Peyer's patch (tissue), 4 donors: ENCODE measurements around the gene CYP19A1. TPM values are rescaled to one million over a fixed set of nuclear protein-coding genes. Genes with fewer than 3 reads are reported as not detected.

Source experiments
- DNase-seq, 3 donors: peaks; one replicate each; pipeline ENCODE4 v3.0.0-alpha.2; 2017 to 2019
- H3K27ac ChIP-seq, 4 donors: fragments of 200-600 bp; sonication (generic); one replicate each; pipeline ENCODE4 v1.5.1; 2016 to 2019
- H3K27me3 ChIP-seq, 2 donors: fragments of 200-600 bp; sonication (generic); one replicate each; pipeline ENCODE4 v1.5.1; 2019
- H3K36me3 ChIP-seq, 3 donors: fragments of 200-600 bp; sonication (generic); one replicate each; pipeline ENCODE4 v1.5.1; 2016 to 2019
- H3K4me1 ChIP-seq, 4 donors: fragments of 200-600 bp; sonication (generic); one replicate each; pipeline ENCODE4 v1.5.1; 2016 to 2019
- H3K4me3 ChIP-seq, 4 donors: fragments of 200-600 bp; sonication (generic); 1 replicate in 3 of 4; 2 replicates in 1 of 4; pipeline ENCODE4 v1.5.1; 2016 to 2019; ENCODE audit warnings: mild to moderate bottlenecking in 1 of 4
- H3K9me3 ChIP-seq, 4 donors: fragments of 200-600 bp; sonication (generic); one replicate each; pipeline ENCODE4 v1.5.1; 2016 to 2019; ENCODE audit warnings: mild to moderate bottlenecking in 1 of 4
- CTCF ChIP-seq, 6 experiments: fragments of 450-650 bp in 4 of 6; fragments of 200-600 bp in 2 of 6; sonication (generic) in 1 of 6; IDR thresholded peaks; one replicate each; pipeline ENCODE4 v1.5.1; 2017 to 2019; ENCODE audit warnings: antibody characterized with exemption in 6 of 6, mild to moderate bottlenecking in 3 of 6, moderate library complexity in 1 of 6
- POLR2A ChIP-seq, 2 donors: fragments of 450-650 bp; IDR thresholded peaks; one replicate each; pipeline ENCODE4 v1.5.1; 2017; ENCODE audit warnings: antibody characterized with exemption in 2 of 2, mild to moderate bottlenecking in 2 of 2, moderate library complexity in 2 of 2
- total RNA-seq, 4 donors: library from RNA; depleted of rRNA; stranded (reverse); fragments of >200 nt; gene quantifications; one replicate each; pipeline ENCODE4 v1.1.0, GENCODE V29; 2016

The CYP19A1 gene
- total RNA-seq, 4 donors from 2014 or later: 0.83 TPM; not detected in 3

- Histone ChIP-seq H3K27me3 (no peaks in the 10 kb centered on the region), H3K9me3 (no peaks in the 10 kb centered on the region), H3K36me3 (no peaks in the 10 kb centered on the region), H3K4me3 (no peak overlapping the region), H3K27ac (no peak overlapping the region), H3K4me1 (no peaks in the 10 kb centered on the region)
- DNase-seq: no peak
- TF ChIP-seq POLR2A (IDR thresholded peaks at IDR 0.05) (no peak), CTCF (IDR thresholded peaks at IDR 0.05) (no peak)
Measured at GRCh38 chr15:51200792-51201191, 137.6 kb downstream of the CYP19A1 start.

GRCh38 chr15:51199541-51199940, 138.9 kb downstream of the CYP19A1 start:
- Histone ChIP-seq H3K36me3 (no peaks in the 10 kb centered on the region), H3K4me1 (no peaks in the 10 kb centered on the region), H3K9me3 (no peaks in the 10 kb centered on the region), H3K27ac (no peak overlapping the region), H3K27me3 (no peaks in the 10 kb centered on the region), H3K4me3 (no peak overlapping the region)
- TF ChIP-seq POLR2A (IDR thresholded peaks at IDR 0.05): no peak
- TF ChIP-seq CTCF (IDR thresholded peaks at IDR 0.05): no peak
- DNase-seq: no peak

GRCh38 chr15:51198701-51199232, 139.6 kb downstream of the CYP19A1 start:
- Histone ChIP-seq H3K4me3 (no peak overlapping the region), H3K9me3 (no peaks in the 10 kb centered on the region), H3K27me3 (no peaks in the 10 kb centered on the region), H3K27ac (no peak overlapping the region), H3K4me1 (no peaks in the 10 kb centered on the region), H3K36me3 (no peaks in the 10 kb centered on the region)
- no peak for DNase-seq
- TF ChIP-seq CTCF (IDR thresholded peaks at IDR 0.05) (no peak), POLR2A (IDR thresholded peaks at IDR 0.05) (no peak)

- Histone ChIP-seq H3K27ac (no peak overlapping the region), H3K9me3 (no peaks in the 10 kb centered on the region), H3K36me3 (no peaks in the 10 kb centered on the region), H3K27me3 (no peaks in the 10 kb centered on the region), H3K4me1 (no peaks in the 10 kb centered on the region), H3K4me3 (no peak overlapping the region)
- TF ChIP-seq POLR2A (IDR thresholded peaks at IDR 0.05): no peak
- no peak for TF ChIP-seq CTCF (IDR thresholded peaks at IDR 0.05)
- DNase-seq: no peak
Measured at GRCh38 chr15:51195459-51195858, 142.9 kb downstream of the CYP19A1 start.

DNA sequence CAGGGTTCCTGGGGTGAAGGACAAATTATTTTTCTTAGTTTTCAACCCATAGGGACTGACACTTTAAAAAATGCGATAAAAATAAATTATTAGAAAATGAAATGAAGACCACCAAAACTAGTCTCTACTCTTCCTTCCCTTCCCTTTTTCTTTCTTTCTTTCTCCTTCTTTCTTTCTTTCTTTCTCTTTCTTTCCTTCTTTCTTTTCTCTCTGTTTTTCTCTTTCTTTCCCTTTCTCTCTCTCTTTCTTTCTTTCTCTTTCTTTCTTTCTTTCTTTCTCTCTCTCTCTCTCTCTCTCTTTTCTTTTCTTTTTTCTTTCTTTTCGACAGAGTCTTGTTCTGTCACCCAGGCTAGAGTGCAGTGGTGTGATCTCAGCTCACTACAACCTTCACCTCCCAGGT, 144.4 kb downstream of the CYP19A1 start:
- H3K36me3 ChIP-seq: no peaks in the 10 kb centered on the region
- no peak overlapping the region for H3K4me3 ChIP-seq
- H3K9me3 ChIP-seq: no peaks in the 10 kb centered on the region
- no peaks in the 10 kb centered on the region for H3K27me3 ChIP-seq
- H3K27ac ChIP-seq: no peak overlapping the region
- no peak for DNase-seq
- TF ChIP-seq POLR2A (IDR thresholded peaks at IDR 0.05) (no peak), CTCF (IDR thresholded peaks at IDR 0.05) (no peak)
- H3K4me1 ChIP-seq: no peaks in the 10 kb centered on the region

DNA sequence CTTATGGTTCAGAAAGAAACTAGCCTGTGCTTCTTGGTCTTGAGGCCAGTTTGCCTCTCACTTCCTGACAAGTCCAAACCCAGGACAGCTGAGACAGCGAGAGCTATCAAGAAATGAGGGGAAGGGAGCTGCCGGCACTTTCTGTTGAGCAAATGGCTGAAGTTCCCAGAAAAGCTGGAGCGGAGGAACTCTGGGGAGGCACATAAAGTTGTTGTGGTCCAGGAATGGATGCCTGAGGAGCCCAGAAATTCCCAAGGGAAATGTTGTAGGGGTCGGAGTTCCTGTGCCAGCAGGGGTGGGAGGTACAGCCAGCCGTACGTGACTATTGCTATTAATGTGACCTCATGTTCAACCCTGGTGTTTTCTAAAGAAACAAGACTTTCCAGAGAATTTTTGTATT, 144.9 kb downstream of the CYP19A1 start:
- no peak for DNase-seq

More for the DNA sequence above, 144.9 kb downstream of the CYP19A1 start:
- TF ChIP-seq CTCF (IDR thresholded peaks at IDR 0.05) (no peak), POLR2A (IDR thresholded peaks at IDR 0.05) (no peak)
- H3K9me3 ChIP-seq: no peaks in the 10 kb centered on the region
- no peaks in the 10 kb centered on the region for H3K27me3 ChIP-seq
- H3K36me3 ChIP-seq: no peaks in the 10 kb centered on the region
- H3K27ac ChIP-seq: no peak overlapping the region
- no peaks in the 10 kb centered on the region for H3K4me1 ChIP-seq
- H3K4me3 ChIP-seq: no peak overlapping the region
